GM19043 (cell line): ENCODE results near the gene NADSYN1.
"Not testable (repeated sequence)": the region's sequence is repeated elsewhere in the genome, so short reads cannot be mapped to it uniquely, and the experiment has no call there.

Source experiments
- ATAC-seq: cut with Tn5 transposase; IDR thresholded peaks from one replicate; pipeline ENCODE4 v1.9.1; 2021; ENCODE audit warnings: low read depth; ENCODE audit not compliant: unreplicated experiment

Gene NADSYN1

GRCh38 chr11:71453037-71453917 lies at the start of gene NADSYN1:
Gene NADSYN1 (plus strand): TSS chr11:71453203. CDS start chr11:71453297, 94 bp downstream.
- ATAC-seq: peak; percentile 48

DNA sequence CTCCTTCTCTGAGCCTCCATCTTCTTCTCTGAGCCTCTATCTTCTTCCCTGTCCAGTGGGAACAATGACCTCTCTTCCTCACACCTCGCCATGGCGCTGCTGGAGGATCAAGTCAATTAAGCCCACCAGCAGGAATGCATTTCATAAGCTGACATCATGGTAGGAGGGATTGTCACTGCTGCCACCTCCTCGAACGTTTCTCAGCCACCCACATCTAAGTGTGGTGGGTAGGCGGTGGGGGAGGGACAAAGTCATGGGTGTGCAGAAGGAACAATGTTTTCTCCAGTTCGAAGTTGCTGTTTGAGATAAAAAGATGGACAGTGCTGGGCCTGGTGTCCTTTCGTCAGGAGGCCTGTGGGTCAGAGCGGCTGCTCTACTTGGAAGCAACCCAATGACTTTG lies 48.8 kb upstream of the NADSYN1 start:
- no peak for ATAC-seq

DNA sequence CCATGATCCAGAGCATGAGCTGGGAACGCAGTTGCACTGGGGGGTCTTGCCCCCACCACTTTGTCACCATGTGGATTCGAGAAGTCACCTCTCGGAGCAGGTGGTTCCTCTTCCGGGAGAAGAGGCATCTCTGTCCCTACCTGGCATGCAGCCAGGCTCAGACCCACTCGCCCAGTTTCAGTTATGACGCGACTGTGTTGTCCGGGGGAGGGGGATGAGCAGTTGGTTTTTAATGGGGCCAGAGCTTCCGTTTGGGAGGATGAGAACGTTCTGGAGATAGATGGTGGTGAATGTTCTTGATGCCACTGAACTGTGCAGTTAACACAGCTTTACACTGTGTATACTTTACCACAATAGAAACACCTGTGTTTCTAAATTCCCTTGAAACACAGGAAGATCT lies 46.3 kb upstream of the NADSYN1 start:
- ATAC-seq: no peak

DNA sequence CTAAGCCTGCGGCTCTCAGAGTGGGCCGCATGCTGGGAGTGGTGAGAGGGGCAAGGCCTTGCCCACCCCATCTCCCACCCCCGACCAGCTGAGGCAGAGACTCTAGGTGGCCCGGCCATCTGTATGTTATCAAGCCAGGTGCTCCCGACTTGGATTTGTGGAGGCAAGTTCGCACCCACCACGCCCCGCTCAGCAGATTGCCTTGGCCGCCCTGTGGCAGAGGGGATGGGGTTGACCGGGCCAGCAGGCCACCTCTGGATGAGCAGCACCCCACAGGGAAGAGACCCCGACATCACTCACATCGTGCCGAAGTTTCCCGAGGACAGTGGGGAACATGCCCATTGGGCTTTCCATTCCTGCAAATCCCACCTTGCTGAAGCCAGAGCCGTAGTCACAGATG lies 45.6 kb upstream of the NADSYN1 start:
- ATAC-seq: no peak

DNA sequence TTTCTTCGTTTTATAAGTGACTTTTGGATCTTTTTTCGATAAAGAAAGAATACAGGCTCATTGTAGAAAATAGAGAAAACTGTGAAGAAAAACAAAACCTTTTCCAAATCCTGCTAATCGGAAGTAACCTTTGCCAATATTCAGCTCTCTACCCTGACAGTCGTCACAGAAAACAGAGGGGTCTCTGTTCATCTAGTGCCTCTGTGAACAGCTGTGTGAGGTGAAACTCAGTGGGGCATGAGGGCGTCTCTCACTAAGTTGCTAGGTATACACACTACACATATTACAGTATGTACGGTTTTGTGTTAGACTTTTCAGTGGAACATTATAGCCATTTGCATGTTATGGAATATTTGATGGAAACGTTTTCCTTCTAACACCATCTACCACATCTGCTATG lies 44.2 kb upstream of the NADSYN1 start:
- no peak for ATAC-seq

DNA sequence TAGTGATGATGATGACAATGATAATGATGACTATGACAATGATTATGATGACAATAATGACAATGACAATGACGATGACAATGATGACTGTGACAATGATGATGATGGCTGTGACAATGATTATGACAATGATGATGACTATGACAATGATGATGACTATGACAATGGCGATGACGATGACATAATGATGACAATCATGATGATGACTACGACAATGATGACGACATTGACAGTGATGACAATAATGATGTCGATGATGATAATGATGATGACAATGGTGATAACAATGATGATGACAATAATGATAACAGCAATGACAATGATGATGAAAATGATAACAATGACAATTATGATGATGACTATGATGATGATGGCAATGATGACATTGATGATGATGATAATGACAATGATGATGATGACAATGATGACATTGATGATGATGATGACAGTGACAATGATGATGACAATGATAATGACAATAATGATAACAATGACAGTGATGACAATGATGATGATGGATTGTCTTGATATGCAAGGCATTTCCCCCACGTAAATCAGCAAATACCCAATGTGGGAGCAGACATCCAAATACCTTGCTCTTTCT lies 42.5 kb upstream of the NADSYN1 start:
- no peak for ATAC-seq

- ATAC-seq: no peak
Measured at GRCh38 chr11:71414645-71415044, 38.4 kb upstream of the NADSYN1 start.

DNA sequence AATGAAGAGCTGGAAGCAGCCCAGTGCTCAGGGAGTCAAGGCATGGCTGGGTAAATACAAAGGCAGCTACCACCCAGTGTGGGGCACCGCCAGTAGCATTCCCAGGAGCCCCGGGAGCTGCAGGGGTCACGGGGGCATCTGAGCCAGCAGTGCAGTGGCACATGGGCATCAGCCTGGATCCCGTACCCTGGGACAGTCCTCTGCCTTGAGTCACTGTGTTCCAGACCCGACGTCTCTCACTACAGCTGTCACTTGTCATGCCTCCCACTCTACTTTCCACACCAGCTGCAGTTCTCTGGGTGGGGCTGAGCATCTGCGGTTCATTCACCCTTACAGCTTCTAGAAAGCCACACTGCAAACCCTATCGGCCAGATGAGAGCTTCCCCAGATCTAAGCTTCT lies 34.4 kb upstream of the NADSYN1 start:
- no peak for ATAC-seq

- no peak for ATAC-seq
Measured at GRCh38 chr11:71420455-71421241, 32.4 kb upstream of the NADSYN1 start.

DNA sequence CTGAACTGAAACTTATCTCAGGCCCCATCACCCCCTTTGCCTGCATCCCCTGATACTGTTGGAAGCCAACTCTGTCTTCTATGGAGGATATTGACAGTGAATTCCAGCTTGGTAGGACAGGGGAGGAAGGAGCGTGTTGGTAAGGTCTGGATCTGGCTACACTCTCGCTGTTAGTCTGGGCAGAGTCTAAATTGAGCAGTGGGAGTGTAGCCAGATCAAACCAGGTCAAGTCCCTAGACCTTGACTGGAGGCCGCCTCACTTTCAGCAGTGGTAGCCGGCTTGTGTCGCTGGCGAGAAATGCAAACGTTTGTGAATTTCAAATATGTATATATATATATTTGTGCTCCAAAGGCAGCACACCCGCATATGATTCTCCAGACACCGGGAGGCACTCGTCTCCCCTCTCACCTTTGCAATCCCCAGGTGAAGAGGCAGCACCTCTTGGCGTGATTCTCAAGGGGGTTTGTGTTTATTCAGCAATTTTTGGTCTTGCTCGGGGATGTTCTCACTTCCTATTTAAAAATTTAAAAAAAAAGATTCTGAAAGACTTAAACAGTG lies 31.5 kb upstream of the NADSYN1 start:
- no peak for ATAC-seq

DNA sequence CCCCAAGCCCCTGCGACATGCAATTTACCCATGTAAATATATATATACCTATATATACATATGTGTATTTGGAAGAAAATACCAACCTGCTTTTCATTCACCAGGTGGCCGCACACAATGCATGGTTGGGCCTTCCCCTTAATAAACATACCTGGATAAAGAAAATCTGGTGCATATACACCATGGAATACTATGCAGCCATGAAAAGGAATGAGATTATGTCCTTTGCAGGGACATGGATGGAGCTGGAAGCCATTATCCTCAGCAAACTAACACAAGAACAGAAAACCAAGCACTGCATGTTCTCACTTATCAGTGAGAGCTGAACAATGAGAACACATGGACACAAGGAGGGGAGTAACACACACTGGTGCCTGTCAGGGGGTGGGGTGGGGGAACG lies 30.7 kb upstream of the NADSYN1 start:
- not testable (repeated sequence) for ATAC-seq

DNA sequence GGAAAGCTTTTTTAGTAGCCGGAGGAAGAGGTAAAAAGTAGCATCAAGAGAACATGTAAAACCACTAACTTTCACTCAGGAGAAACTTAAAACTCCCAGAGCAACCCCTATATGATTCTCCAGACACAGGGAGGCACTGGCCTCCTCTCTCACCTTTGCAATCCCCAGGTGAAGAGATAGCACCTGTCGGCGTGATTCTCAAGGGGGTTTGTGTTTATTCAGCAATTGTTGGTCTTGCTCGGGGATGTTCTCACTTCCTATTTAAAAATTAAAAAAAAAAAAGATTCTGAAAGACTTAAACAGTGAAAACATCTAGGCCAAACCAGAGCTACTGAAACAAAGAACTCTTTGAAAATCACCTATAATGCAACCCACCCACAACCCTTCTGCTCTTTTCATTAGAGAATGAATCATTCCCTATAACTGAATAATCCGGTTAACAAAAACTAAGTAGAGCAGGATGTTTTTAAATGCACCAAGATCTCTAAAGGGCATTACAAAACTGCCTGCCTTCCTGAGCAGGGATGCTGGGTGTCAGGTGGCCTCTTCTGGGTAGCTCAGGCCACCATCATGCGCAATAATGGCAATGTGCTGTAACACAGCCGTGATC lies 29.7 kb upstream of the NADSYN1 start:
- ATAC-seq: no peak

DNA sequence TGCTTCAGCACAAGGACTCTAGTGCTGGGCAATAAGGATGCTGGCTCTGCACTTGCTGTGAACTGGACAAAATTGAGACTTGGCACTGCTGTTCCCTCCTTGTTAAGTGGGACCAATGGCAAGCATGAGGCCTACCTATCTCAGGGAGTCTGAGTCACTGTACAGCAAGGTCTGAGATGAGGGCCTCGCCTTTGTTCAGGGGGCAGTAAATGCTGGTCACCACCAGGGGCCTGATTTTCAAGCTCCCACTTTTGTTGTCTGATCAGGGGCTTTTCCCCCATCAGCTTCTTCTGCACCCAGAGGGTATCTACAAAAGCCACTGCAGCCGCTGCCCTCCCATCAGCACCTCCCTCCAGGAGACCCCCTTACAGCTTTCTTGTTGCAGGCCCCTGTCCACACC lies 27.6 kb upstream of the NADSYN1 start:
- ATAC-seq: no peak

DNA sequence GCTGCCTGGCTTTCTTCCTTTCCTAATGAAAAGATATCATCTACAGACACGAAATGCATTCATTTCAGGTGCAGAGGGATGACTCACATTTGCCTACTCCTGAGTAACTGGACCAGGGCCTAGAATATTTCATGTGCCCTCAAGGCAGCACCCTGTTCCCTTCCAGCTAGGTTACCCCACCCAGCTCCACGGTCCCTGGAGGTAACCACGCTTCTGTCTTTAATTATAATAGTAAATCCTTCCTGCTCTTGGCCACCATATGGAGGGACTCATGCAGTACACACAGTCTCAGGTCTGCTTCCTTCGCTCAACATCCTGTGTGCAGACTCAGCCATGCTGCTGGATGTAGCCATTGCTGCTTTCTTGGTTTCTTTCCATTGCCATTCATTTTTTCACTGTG lies 27.1 kb upstream of the NADSYN1 start:
- ATAC-seq: no peak

GRCh38 chr11:71426413-71426812 lies 26.6 kb upstream of the NADSYN1 start:
- ATAC-seq: no peak

- ATAC-seq: no peak
Measured at GRCh38 chr11:71428861-71429435, 24.1 kb upstream of the NADSYN1 start.

- no peak for ATAC-seq
Measured at GRCh38 chr11:71429701-71430100, 23.3 kb upstream of the NADSYN1 start.

DNA sequence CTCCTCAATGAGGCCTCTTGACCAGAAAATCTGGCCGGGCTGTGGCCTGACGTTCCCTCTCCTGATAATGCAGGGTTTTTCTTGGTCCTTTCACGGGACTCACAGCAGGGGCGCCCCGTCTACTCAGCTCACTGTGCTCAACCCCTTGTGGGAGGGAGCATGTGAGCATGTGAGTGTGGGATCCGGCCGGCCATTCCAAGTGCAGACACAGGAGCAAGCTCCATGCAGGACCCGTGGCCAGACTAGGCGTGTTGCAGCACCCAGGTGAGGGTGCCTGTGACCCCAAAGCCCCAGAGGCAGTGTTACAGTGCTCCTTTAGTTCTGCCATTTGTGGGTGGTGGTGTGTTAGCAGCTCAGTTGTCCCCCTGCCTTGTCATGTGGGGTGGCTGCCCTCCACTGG lies 22.8 kb upstream of the NADSYN1 start:
- no peak for ATAC-seq

GRCh38 chr11:71431271-71431670 lies 21.7 kb upstream of the NADSYN1 start:
- ATAC-seq: no peak
